Natural killer cell (primary cell): ENCODE results near the gene HAND1. TPM values are rescaled to one million over a fixed set of nuclear protein-coding genes. Genes with fewer than 3 reads are reported as not detected.

Experiments
- ATAC-seq, 3 donors: fragments of 150-1000 bp in 2 of 3; fragments of 200-7000 bp in 1 of 3; cut with Tn5 transposase; 1 replicate in 1 of 3; 2 replicates in 2 of 3; pipeline ENCODE4 v1.10.0; 2021; ENCODE audit warnings: mild to moderate bottlenecking in 2 of 3, moderate library complexity in 2 of 3
- DNase-seq, 2 donors: peaks; one replicate each; pipeline versions ENCODE4 v3.0.0 to v3.0.0-alpha.2; 2013 to 2021; ENCODE audit warnings: mixed read lengths in 1 of 2
- H3K27ac ChIP-seq: one replicate; pipeline ENCODE4 v1.5.1; 2013; ENCODE audit warnings: mild to moderate bottlenecking, low read length
- H3K27me3 ChIP-seq: one replicate; pipeline ENCODE4 v1.6.1; 2013; ENCODE audit warnings: low read length; ENCODE audit not compliant: control insufficient read depth, insufficient read depth
- H3K36me3 ChIP-seq: one replicate; pipeline ENCODE4 v1.6.1; 2013; ENCODE audit warnings: low read length; ENCODE audit not compliant: control insufficient read depth, insufficient read depth
- H3K4me1 ChIP-seq: one replicate; pipeline ENCODE4 v1.6.1; 2013; ENCODE audit warnings: low read length; ENCODE audit not compliant: control insufficient read depth, insufficient read depth
- H3K4me3 ChIP-seq: one replicate; pipeline ENCODE4 v1.5.1; 2013; ENCODE audit warnings: low read length
- H3K9me3 ChIP-seq: one replicate; pipeline ENCODE4 v1.6.1; 2013; ENCODE audit warnings: low read length; ENCODE audit not compliant: control insufficient read depth, insufficient read depth
- H3K27ac Mint-ChIP-seq, 2 donors: one replicate each; pipeline ENCODE4 v1.8.0; 2022; ENCODE audit warnings: mild to moderate bottlenecking in 2 of 2, mixed read lengths in 2 of 2, moderate library complexity in 1 of 2
- H3K27me3 Mint-ChIP-seq, 2 donors: one replicate each; pipeline ENCODE4 v1.8.0; 2022; ENCODE audit warnings: low read depth in 2 of 2, mixed read lengths in 2 of 2
- H3K36me3 Mint-ChIP-seq: one replicate; pipeline ENCODE4 v1.8.0; 2022; ENCODE audit warnings: mixed read lengths
- H3K4me1 Mint-ChIP-seq, 2 donors: one replicate each; pipeline ENCODE4 v1.8.0; 2022; ENCODE audit warnings: mixed read lengths in 2 of 2
- H3K4me3 Mint-ChIP-seq: one replicate; pipeline ENCODE4 v1.8.0; 2022; ENCODE audit warnings: mild to moderate bottlenecking, moderate library complexity, mixed read lengths
- H3K9me3 Mint-ChIP-seq, 2 donors: one replicate each; pipeline ENCODE4 v1.8.0; 2022; ENCODE audit warnings: mixed read lengths in 2 of 2
- WGBS: methylation state at CpG from one replicate; pipeline ENCODE4 v1.1.7; 2013; ENCODE audit warnings: missing lambda C conversion rate; ENCODE audit not compliant: insufficient coverage; 5-methylcytosine and 5-hydroxymethylcytosine counted together
- intact Hi-C: fragments of 100-400 bp; cut with micrococcal nuclease; formaldehyde crosslinking; loops from one replicate; pipeline ENCODE4 v1.14.2; 2022
- total RNA-seq, 4 donors: library from RNA; stranded (reverse); fragments of 120-200 nt in 1 of 4; gene quantifications; one replicate each; pipeline versions ENCODE4 v1.2.3 to v1.2.4, GENCODE V29; 2013 to 2022
- TF ChIP-seq, protein P1 (sequence below): fragments of 200-600 bp; IDR thresholded peaks from one replicate; pipeline ENCODE4 v1.8.0; 2022; ENCODE audit warnings: antibody characterized with exemption

HAND1 gene
- total RNA-seq, 3 donors from 2014 or later (not counting 1 experiment from before 2014, with no cell fraction given): not detected

DNA sequence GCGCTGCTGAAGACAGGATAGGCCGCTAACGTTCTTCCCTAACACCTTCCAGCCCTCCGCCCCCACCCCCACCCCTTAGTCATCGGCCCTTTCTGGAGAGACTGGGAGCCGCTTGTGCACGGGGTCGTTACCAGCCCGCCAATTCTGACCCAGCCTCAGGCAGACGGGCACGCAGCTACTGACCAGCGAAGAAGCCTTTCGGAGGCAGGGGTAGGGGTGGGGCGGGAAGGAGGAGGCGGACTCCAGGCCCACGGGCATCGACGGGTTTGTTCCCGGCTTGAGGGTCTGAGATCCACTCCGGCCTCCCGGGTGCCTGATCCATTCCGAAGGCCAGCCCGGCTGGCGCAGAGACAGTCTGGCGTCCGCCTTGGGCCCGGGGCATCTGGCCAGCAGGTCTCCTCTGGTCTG is 729 bp upstream of the HAND1 start:
- peaks cover 34 to 45% of the 10 kb centered on the region in 2 donors for H3K4me1 Mint-ChIP-seq

DNA sequence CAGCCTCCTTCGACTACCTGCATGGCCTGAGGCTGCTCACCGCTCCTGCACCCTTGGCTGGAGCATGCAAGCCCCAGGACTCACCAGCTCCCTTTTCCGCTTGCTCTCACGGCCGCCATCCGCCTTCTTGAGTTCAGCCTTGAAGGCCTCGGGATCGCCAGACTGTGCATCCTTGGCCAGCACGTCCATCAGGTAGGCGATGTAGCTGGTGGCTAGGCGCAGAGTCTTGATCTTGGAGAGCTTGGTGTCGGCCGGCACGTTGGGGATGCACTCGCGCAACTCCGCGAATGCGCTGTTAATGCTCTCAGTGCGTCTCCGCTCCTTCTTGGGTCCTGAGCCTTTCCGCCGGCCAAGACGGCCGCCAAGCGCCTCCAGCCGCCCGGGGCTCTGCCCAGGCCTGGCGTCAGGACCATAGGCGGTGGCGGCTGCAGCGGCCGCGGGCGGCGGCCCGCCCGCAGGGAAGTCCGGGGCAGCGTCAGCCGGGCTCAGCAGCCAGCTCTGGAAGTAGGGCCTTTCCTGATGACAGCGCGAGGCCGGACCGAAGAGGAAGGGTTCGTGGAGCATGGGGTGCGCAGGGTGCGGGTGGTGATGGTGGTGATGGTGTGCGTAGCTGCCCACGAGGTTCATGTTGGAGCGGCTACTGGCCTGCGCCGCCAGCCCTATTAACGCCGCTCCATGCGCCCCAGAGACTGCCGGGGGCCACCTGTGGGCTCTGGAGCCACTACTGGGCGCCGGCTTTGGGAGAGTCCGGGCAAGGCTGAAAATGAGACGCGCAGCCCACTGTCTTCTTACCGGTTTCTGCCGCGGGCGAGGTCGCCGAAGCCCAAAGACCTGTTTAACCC is 424 bp downstream of the HAND1 start:
- Mint-ChIP-seq H3K4me1 (peaks cover 35 to 48% of the 10 kb centered on the region in 2 donors), H3K9me3 (no peaks in the 10 kb centered on the region), H3K27me3 (peaks cover 76 to 81% of the 10 kb centered on the region in 2 donors), H3K4me3 (no peak overlapping the region), H3K36me3 (no peaks in the 10 kb centered on the region), H3K27ac (no peak overlapping the region)
- H3K36me3 ChIP-seq: no peaks in the 10 kb centered on the region
- H3K27ac ChIP-seq: no peak overlapping the region
- ATAC-seq (no peak), DNase-seq (no peak)
- H3K4me3 ChIP-seq: no peak overlapping the region
- peaks cover 91% of the 10 kb centered on the region for H3K27me3 ChIP-seq
- WGBS: 4% methylated on average over 68 of the region's 68 CpGs
- no peaks in the 10 kb centered on the region for H3K9me3 ChIP-seq
- peaks cover 57% of the 10 kb centered on the region for H3K4me1 ChIP-seq
- intact Hi-C loops: no loop called here
- TF ChIP-seq, protein P1, sequence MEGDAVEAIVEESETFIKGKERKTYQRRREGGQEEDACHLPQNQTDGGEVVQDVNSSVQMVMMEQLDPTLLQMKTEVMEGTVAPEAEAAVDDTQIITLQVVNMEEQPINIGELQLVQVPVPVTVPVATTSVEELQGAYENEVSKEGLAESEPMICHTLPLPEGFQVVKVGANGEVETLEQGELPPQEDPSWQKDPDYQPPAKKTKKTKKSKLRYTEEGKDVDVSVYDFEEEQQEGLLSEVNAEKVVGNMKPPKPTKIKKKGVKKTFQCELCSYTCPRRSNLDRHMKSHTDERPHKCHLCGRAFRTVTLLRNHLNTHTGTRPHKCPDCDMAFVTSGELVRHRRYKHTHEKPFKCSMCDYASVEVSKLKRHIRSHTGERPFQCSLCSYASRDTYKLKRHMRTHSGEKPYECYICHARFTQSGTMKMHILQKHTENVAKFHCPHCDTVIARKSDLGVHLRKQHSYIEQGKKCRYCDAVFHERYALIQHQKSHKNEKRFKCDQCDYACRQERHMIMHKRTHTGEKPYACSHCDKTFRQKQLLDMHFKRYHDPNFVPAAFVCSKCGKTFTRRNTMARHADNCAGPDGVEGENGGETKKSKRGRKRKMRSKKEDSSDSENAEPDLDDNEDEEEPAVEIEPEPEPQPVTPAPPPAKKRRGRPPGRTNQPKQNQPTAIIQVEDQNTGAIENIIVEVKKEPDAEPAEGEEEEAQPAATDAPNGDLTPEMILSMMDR: no peak

More for the DNA sequence above, 729 bp upstream of the HAND1 start:
- intact Hi-C loops: no loop called here
- no peak for ATAC-seq
- DNase-seq: no peak
- H3K27ac ChIP-seq: no peak overlapping the region
- H3K9me3 ChIP-seq: peaks cover under 1% of the 10 kb centered on the region
- TF ChIP-seq, protein P1: no peak
- peaks cover 48% of the 10 kb centered on the region for H3K4me1 ChIP-seq
- peaks cover 78 to 82% of the 10 kb centered on the region in 2 donors for H3K27me3 Mint-ChIP-seq
- H3K27ac Mint-ChIP-seq: no peak overlapping the region
- no peak overlapping the region for H3K4me3 Mint-ChIP-seq
- H3K36me3 ChIP-seq: no peaks in the 10 kb centered on the region
- H3K27me3 ChIP-seq: peaks cover 88% of the 10 kb centered on the region
- no peak overlapping the region for H3K4me3 ChIP-seq
- WGBS: 8% methylated on average over 26 of the region's 27 CpGs
- no peaks in the 10 kb centered on the region for H3K36me3 Mint-ChIP-seq
- no peaks in the 10 kb centered on the region for H3K9me3 Mint-ChIP-seq

DNA sequence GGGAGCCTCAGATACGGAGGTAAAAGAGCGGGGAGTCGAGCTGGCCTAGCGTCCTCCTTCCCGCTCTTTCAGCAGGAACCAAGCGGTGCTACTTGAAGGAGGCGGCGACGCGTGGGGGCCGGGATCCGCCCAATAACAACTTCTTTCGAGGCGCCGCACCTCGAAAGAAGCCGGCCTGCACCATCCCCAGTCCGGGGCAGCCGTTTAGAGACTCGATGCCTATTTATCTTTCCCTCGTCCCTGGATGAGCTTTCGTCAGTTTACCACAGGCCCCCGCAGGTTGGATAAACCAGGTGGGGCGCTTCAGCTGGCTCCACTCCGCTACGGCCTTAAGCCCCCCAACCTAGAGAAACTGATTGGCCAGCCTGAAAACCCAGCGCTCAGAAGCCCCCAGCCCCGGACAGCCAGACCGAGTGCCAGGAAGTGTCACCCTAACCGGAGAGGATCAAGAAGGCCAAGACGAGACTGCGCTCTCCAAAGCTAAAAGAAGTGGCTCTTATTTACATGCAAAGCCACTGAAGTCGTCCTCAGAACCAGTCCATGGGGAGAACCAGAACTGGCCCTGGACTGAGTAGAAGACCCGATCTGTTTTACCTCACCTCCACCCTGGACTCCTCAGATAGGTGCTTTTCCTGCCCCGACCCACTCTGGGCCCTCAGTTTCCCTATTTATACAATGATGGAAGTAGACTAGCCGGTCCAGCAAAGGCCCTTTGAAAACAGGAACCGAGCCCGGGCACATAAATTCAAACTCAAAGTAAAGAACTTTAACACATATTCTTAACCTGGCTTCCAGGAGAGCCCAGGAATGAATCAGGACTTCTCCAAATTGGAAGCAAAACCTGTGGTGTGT is 1.4 kb downstream of the HAND1 start:
- 6% methylated on average over 36 of the region's 38 CpGs for WGBS
- Histone ChIP-seq H3K36me3 (no peaks in the 10 kb centered on the region), H3K27ac (no peak overlapping the region), H3K9me3 (no peaks in the 10 kb centered on the region), H3K27me3 (peaks cover 84% of the 10 kb centered on the region), H3K4me3 (no peak overlapping the region), H3K4me1 (peaks cover 57% of the 10 kb centered on the region)
- no peaks in the 10 kb centered on the region for H3K9me3 Mint-ChIP-seq
- peaks cover 35 to 45% of the 10 kb centered on the region in 2 donors for H3K4me1 Mint-ChIP-seq
- H3K27me3 Mint-ChIP-seq: peaks cover 68 to 71% of the 10 kb centered on the region in 2 donors
- intact Hi-C loops: no loop called here
- H3K4me3 Mint-ChIP-seq: no peak overlapping the region
- H3K36me3 Mint-ChIP-seq: no peaks in the 10 kb centered on the region
- ATAC-seq (no peak), DNase-seq (no peak)
- TF ChIP-seq, protein P1: no peak
- no peak overlapping the region for H3K27ac Mint-ChIP-seq
